Dedifferentiated amniotic fluid mesenchymal stem cell (primary cell): ENCODE results near the gene BCO2.
"Not testable (repeated sequence)": the region's sequence is repeated elsewhere in the genome, so short reads cannot be mapped to it uniquely, and the experiment has no call there.

Source experiments
- DNase-seq: peaks from one replicate; pipeline ENCODE4 v3.0.0-alpha.2; 2016; ENCODE audit errors: extremely low spot score

The BCO2 gene

GRCh38 chr11:112174789-112175598 is at the start of gene BCO2:
Gene BCO2 (plus strand): TSS chr11:112175512. CDS start chr11:112175602, 90 bp downstream.
- DNase-seq = peak; percentile 59

- DNase-seq = no peak
These were observed 48.3 kb upstream of the BCO2 start for GRCh38 chr11:112127056-112127455.

GRCh38 chr11:112128483-112129121 is 46.7 kb upstream of the BCO2 start:
- DNase-seq = peak; percentile 51

- no peak for DNase-seq
These were observed 45.7 kb upstream of the BCO2 start for GRCh38 chr11:112129656-112130055.

- DNase-seq = no peak
These were observed 42.6 kb upstream of the BCO2 start for GRCh38 chr11:112132737-112133136.

GRCh38 chr11:112134473-112134872 is 40.8 kb upstream of the BCO2 start:
- no peak for DNase-seq

GRCh38 chr11:112143597-112143996 is 31.7 kb upstream of the BCO2 start:
- no peak for DNase-seq

- DNase-seq = no peak
These were observed 24.8 kb upstream of the BCO2 start for GRCh38 chr11:112150517-112150916.

GRCh38 chr11:112156153-112156955 is 19.0 kb upstream of the BCO2 start:
- no peak for DNase-seq

GRCh38 chr11:112156956-112157766 is 18.2 kb upstream of the BCO2 start:
- peak; percentile 99 for DNase-seq

- DNase-seq = no peak
These were observed 15.9 kb upstream of the BCO2 start for GRCh38 chr11:112159098-112160065.

- no peak for DNase-seq
These were observed 15.0 kb upstream of the BCO2 start for GRCh38 chr11:112160091-112160848.

GRCh38 chr11:112161012-112161411 is 14.3 kb upstream of the BCO2 start:
- no peak for DNase-seq

- not testable (repeated sequence) for DNase-seq
These were observed 13.1 kb upstream of the BCO2 start for GRCh38 chr11:112162200-112162599.

GRCh38 chr11:112162761-112163546 is 12.4 kb upstream of the BCO2 start:
- DNase-seq = peak; percentile 19

- no peak for DNase-seq
These were observed 11.2 kb upstream of the BCO2 start, which contains the start of gene IL18 for GRCh38 chr11:112163875-112164685. Gene IL18 (minus strand): TSS chr11:112164094. CDS start chr11:112155053, 9,041 bp downstream.

- no peak for DNase-seq
These were observed 10.3 kb upstream of the BCO2 start for GRCh38 chr11:112165049-112165448.

- DNase-seq = no peak
These were observed 8.8 kb upstream of the BCO2 start for GRCh38 chr11:112166562-112166961.
